ENCODE measurements around the gene AQP3. TPM values are rescaled to one million over a fixed set of nuclear protein-coding genes. Genes with fewer than 3 reads are reported as not detected.

Gene AQP3
- total and polyA plus RNA-seq, 9 of the 15 experiments (the other 6 are each of a cell fraction or from before 2014, with no cell fraction given), result 4.2 to 31.5 (median 17.6) TPM

- FAIRE-seq (no peak), DNase-seq (ENCODE audit: extremely low read depth in 1 of 4, low spot score in 3 of 4) (no peak), ATAC-seq (no peak)
- Histone ChIP-seq H3K36me3 (ENCODE audit: control insufficient read depth, insufficient read depth, low read length) (peaks cover 62% of the 10 kb centered on the region), H3K4me1 (replicated peaks in 1 of 2; ENCODE audit: control insufficient read depth in 2 of 2, insufficient read depth in 2 of 2, low read length in 2 of 2) (peaks cover 4 to 7% of the 10 kb centered on the region in 2 experiments; a peak in 3 of 5 replicates), H3K27ac (ENCODE audit: extremely low read depth, low read depth, low read length) (no peak overlapping the region), H3K4me2 (ENCODE audit: insufficient read depth, low read length) (no peak overlapping the region), H3K9ac (ENCODE audit: insufficient read depth in 1 of 2, low read depth in 2 of 2, low read length in 2 of 2) (no peak overlapping the region), H3K79me2 (ENCODE audit: control insufficient read depth, insufficient read depth, low read length) (peaks cover 31% of the 10 kb centered on the region), H2AFZ (ENCODE audit: low read depth, low read length) (no peak overlapping the region), H4K20me1 (replicated peaks; ENCODE audit: control insufficient read depth, insufficient read depth, low read length) (no peaks in the 10 kb centered on the region), H3K27me3 (ENCODE audit: control insufficient read depth in 2 of 2, insufficient read depth in 2 of 2, low read length in 2 of 2) (no peaks in the 10 kb centered on the region), H3K4me3 (no peak overlapping the region), H3K9me1 (ENCODE audit: control insufficient read depth, insufficient read depth, low read length) (no peaks in the 10 kb centered on the region), H3K9me3 (replicated peaks; ENCODE audit: control insufficient read depth, insufficient read depth, low read depth, low read length) (no peaks in the 10 kb centered on the region)
- 82% methylated on average over 2 of the region's 2 CpGs for WGBS (ENCODE audit: insufficient coverage, low coverage, missing lambda C conversion rate)
- in situ Hi-C loops (cut with MboI) (no loop called here), intact Hi-C loops (cut with micrococcal nuclease) (loop anchor here (10.0 kb wide), 1 partner anchor 253 kb away; no protein-coding TSS in a partner anchor)
- TF ChIP-seq ZFP30 (CRISPR knock-in tag; IDR thresholded peaks at IDR 0.05; ENCODE audit: borderline replicate concordance) (no peak), CBX2 (IDR thresholded peaks at IDR 0.05; ENCODE audit: insufficient read depth, low read length, poor library complexity, severe bottlenecking) (no peak), NCOA1 (IDR thresholded peaks at IDR 0.05; ENCODE audit: low read depth) (no peak), STAT5B (CRISPR knock-in tag; IDR thresholded peaks at IDR 0.05) (no peak), RB1 (IDR thresholded peaks at IDR 0.05; ENCODE audit: low read depth) (no peak), DIDO1 (tag; IDR thresholded peaks at IDR 0.05; ENCODE audit: low read depth) (no peak), ZNF57 (CRISPR knock-in tag; IDR thresholded peaks at IDR 0.05) (no peak), TSC22D4 (tag; IDR thresholded peaks at IDR 0.05) (no peak), SETDB1 (IDR thresholded peaks at IDR 0.05; ENCODE audit: low read length) (no peak)
- TF ChIP-seq, protein P1, sequence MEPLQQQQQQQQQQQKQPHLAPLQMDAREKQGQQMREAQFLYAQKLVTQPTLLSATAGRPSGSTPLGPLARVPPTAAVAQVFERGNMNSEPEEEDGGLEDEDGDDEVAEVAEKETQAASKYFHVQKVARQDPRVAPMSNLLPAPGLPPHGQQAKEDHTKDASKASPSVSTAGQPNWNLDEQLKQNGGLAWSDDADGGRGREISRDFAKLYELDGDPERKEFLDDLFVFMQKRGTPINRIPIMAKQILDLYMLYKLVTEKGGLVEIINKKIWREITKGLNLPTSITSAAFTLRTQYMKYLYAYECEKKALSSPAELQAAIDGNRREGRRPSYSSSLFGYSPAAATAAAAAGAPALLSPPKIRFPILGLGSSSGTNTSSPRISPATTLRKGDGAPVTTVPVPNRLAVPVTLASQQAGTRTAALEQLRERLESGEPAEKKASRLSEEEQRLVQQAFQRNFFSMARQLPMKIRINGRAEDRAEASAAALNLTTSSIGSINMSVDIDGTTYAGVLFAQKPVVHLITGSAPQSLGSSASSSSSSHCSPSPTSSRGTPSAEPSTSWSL (CRISPR knock-in tag; IDR thresholded peaks at IDR 0.05; ENCODE audit: borderline replicate concordance), result no peak
- no TSS peak for BruUV-seq (replicated peaks)
- POLR2A ChIA-PET, result interaction anchor here (0.6 to 1.2 kb wide), 3 partner anchors 10 to 668 kb away, joined by 3 read pairs; no protein-coding TSS in a partner anchor
- CTCF ChIA-PET (ENCODE audit: low intra/inter-chr PET ratio), result no interaction called here
Measured at GRCh38 chr9:33471361-33471760, 24.0 kb upstream of the AQP3 start.

All from K562 (cell line).